GM12878 (cell line): ENCODE measurements around the gene CACNA1H. TPM values are rescaled to one million over a fixed set of nuclear protein-coding genes. Genes with fewer than 3 reads are reported as not detected.

Experiments used
- ATAC-seq: fragments of 200-7000 bp; cut with Tn5 transposase; 3 replicates; pipeline ENCODE4 v1.9.1; 2020; ENCODE audit warnings: mild to moderate bottlenecking, moderate library complexity
- BruUV-seq: library from RNA; stranded (reverse); fragments of 400-500 nt; replicated peaks from 2 replicates; lab custom pipeline; 2021; lab: Mats Ljungman, UMichigan
- CTCF ChIA-PET: fragments of 300-600 bp; sonication (Branson Sonifier 250); formaldehyde crosslinking; extraction: SDS; loops from one replicate; lab custom pipeline; 2021; ENCODE audit warnings: inconsistent platforms; lab: Yijun Ruan, JAX
- POLR2A ChIA-PET: fragments of 350-600 bp; formaldehyde crosslinking; extraction: SDS; loops from one replicate; lab custom pipeline; 2021; ENCODE audit warnings: inconsistent platforms; lab: Charles Lee
- RAD21 ChIA-PET: fragments of 300-600 bp; sonication (Branson Sonifier 250); formaldehyde crosslinking; loops from one replicate; lab custom pipeline; 2023; ENCODE audit warnings: antibody characterized with exemption; ENCODE audit not compliant: unreplicated experiment; lab: Charles Lee
- SMC1A ChIA-PET: fragments of 300-600 bp; sonication (Branson Sonifier 250); formaldehyde crosslinking; loops from one replicate; lab custom pipeline; 2023; ENCODE audit not compliant: unreplicated experiment, uncharacterized antibody; lab: Charles Lee
- DNase-seq: peaks from one replicate; pipeline ENCODE4 v3.0.0-alpha.2; 2011; ENCODE audit warnings: low read depth, low spot score
- FAIRE-seq: peaks from 3 replicates; lab custom pipeline; 2011; peaks lifted over from hg19 to GRCh38; lab: Jason Lieb, UNC
- H2AFZ ChIP-seq: 2 replicates; pipeline ENCODE4 v1.6.0; 2011; ENCODE audit warnings: low read depth, low read length, control low read depth; ENCODE audit not compliant: control insufficient read depth
- H3K27ac ChIP-seq: 2 replicates; pipeline ENCODE4 v1.5.1; 2011; ENCODE audit warnings: control low read depth; ENCODE audit not compliant: control insufficient read depth, insufficient read depth
- H3K27me3 ChIP-seq, 2 experiments: replicated peaks in 1 of 2; 2 replicates each; pipeline versions ENCODE4 v1.6.0 to v1.6.1; 2011; ENCODE audit warnings: low read length in 1 of 2; ENCODE audit not compliant: control insufficient read depth in 2 of 2, insufficient read depth in 2 of 2
- H3K36me3 ChIP-seq, 2 experiments: 2 replicates each; pipeline ENCODE4 v1.5.1; 2011; ENCODE audit warnings: low read length in 1 of 2; ENCODE audit not compliant: control insufficient read depth in 2 of 2, insufficient read depth in 2 of 2
- H3K4me1 ChIP-seq: 2 replicates; pipeline ENCODE4 v1.6.1; 2011; ENCODE audit warnings: mild to moderate bottlenecking, low read length, moderate library complexity, mixed read lengths; ENCODE audit not compliant: control insufficient read depth, insufficient read depth
- H3K4me2 ChIP-seq: 2 replicates; pipeline ENCODE4 v1.6.0; 2011; ENCODE audit warnings: control low read depth; ENCODE audit not compliant: control insufficient read depth, insufficient read depth
- H3K4me3 ChIP-seq: fragments of 200-600 bp; sonication (generic); 2 replicates; pipeline ENCODE4 v1.5.1; 2016
- H3K79me2 ChIP-seq: 2 replicates; pipeline ENCODE4 v1.6.0; 2011; ENCODE audit warnings: low read length; ENCODE audit not compliant: control insufficient read depth, insufficient read depth
- H3K9ac ChIP-seq: 2 replicates; pipeline ENCODE4 v1.8.0; 2011; ENCODE audit warnings: low read length, control low read depth, mixed read lengths; ENCODE audit not compliant: control insufficient read depth, insufficient read depth
- H3K9me3 ChIP-seq: replicated peaks from 3 replicates; pipeline ENCODE4 v1.5.1; 2011; ENCODE audit warnings: mild to moderate bottlenecking, low read length; ENCODE audit not compliant: control insufficient read depth, insufficient read depth
- H4K20me1 ChIP-seq: 2 replicates; pipeline ENCODE4 v1.6.0; 2011; ENCODE audit not compliant: control insufficient read depth, insufficient read depth
- ASH2L ChIP-seq: fragments of 300-600, 200-600 bp; sonication (generic); IDR thresholded peaks from 2 replicates; pipeline ENCODE4 v1.6.1; 2017; ENCODE audit warnings: low read depth, mild to moderate bottlenecking, borderline replicate concordance
- BCLAF1 ChIP-seq: fragments of 450-650 bp; IDR thresholded peaks from 2 replicates; pipeline ENCODE4 v1.6.1; 2017; ENCODE audit warnings: antibody characterized with exemption, mild to moderate bottlenecking, moderate library complexity
- CBX3 ChIP-seq: fragments of 200-600 bp; sonication (generic); IDR thresholded peaks from 2 replicates; pipeline ENCODE4 v1.6.1; 2016; ENCODE audit warnings: low read depth, borderline replicate concordance
- FOXM1 ChIP-seq: IDR thresholded peaks from 2 replicates; pipeline ENCODE4 v1.6.1; 2012; ENCODE audit warnings: low read depth, mild to moderate bottlenecking, inconsistent platforms, low read length, moderate library complexity
- HDAC6 ChIP-seq: fragments of 200-600 bp; sonication (generic); IDR thresholded peaks from one replicate; pipeline ENCODE4 v1.8.0; 2017; ENCODE audit warnings: antibody characterized with exemption; ENCODE audit not compliant: unreplicated experiment
- KAT2A ChIP-seq: conservative IDR thresholded peaks from 2 replicates; pipeline ENCODE4 v1.6.1; 2011; ENCODE audit warnings: low read depth, low read length; ENCODE audit not compliant: control insufficient read depth
- MEF2B ChIP-seq: fragments of 450-650 bp; IDR thresholded peaks from 2 replicates; pipeline ENCODE4 v1.6.1; 2018; ENCODE audit warnings: mild to moderate bottlenecking, moderate library complexity; ENCODE audit not compliant: partially characterized antibody, poor library complexity, severe bottlenecking
- MTA3 ChIP-seq: IDR thresholded peaks from 2 replicates; pipeline ENCODE4 v1.6.1; 2012; ENCODE audit warnings: low read length, inconsistent platforms, borderline replicate concordance
- NFXL1 ChIP-seq: fragments of 450-650 bp; IDR thresholded peaks from 2 replicates; pipeline ENCODE4 v1.6.1; 2017; ENCODE audit warnings: antibody characterized with exemption, mild to moderate bottlenecking, borderline replicate concordance
- NRF1 ChIP-seq: conservative IDR thresholded peaks from 2 replicates; pipeline ENCODE4 v1.6.1; 2011; ENCODE audit warnings: mild to moderate bottlenecking, low read depth, low read length, improper control_type of control experiment
- RCOR1 ChIP-seq: conservative IDR thresholded peaks from 2 replicates; pipeline ENCODE4 v1.6.1; 2012; ENCODE audit warnings: low read depth, low read length, improper control_type of control experiment
- SIN3A ChIP-seq: IDR thresholded peaks from 2 replicates; pipeline ENCODE4 v1.6.1; 2012; ENCODE audit warnings: low read depth, low read length, improper control_type of control experiment
- ZBED1 ChIP-seq: IDR thresholded peaks from 2 replicates; pipeline ENCODE4 v1.6.1; 2016; ENCODE audit warnings: borderline replicate concordance
- ZNF207 ChIP-seq: fragments of 450-650 bp; IDR thresholded peaks from 2 replicates; pipeline ENCODE4 v1.6.1; 2014; ENCODE audit warnings: antibody characterized with exemption, mild to moderate bottlenecking, borderline replicate concordance
- WGBS: methylation state at CpG from one replicate; pipeline ENCODE4 v1.1.6; 2016; ENCODE audit warnings: low lambda C conversion rate; ENCODE audit not compliant: insufficient replicate concordance, insufficient coverage; ENCODE audit errors: missing lambda C conversion rate; 5-methylcytosine and 5-hydroxymethylcytosine counted together
- in situ Hi-C: fragments of 300-500 bp; cut with MboI; formaldehyde crosslinking; loops from 9 replicates; pipeline ENCODE4 v1.14.3; 2018; ENCODE audit warnings: mixed read lengths
- intact Hi-C: fragments of 100-400 bp; cut with micrococcal nuclease; formaldehyde crosslinking; loops from one replicate; pipeline ENCODE4 v1.14.2; 2022; ENCODE audit not compliant: unreplicated experiment
- polyA plus RNA-seq, 11 experiments: library from polyadenylated mRNA; depleted of rRNA in 4 of 11; unstranded in 6 of 11; stranded (reverse) in 5 of 11; fragments of >200 nt; fragmentation: Nextera tagmentation in 4 of 11; fragmentation: Illumina TruSeq in 1 of 11; extraction: Ambion mirVana in 4 of 11; extraction: Trizol in 1 of 11; gene quantifications; 1 replicate in 1 of 11; 2 replicates in 10 of 11; pipeline versions ENCODE4 v1.2.1 to v1.2.3, GENCODE V29; 2011 to 2016; ENCODE audit warnings: inconsistent platforms in 2 of 11, missing spikeins in 2 of 11, low read depth in 1 of 11
- total RNA-seq, 4 experiments: library from RNA; depleted of rRNA in 3 of 4; stranded (reverse); fragments of >200 nt in 3 of 4; fragmentation: Illumina TruSeq in 1 of 4; extraction: Trizol in 1 of 4; gene quantifications; 2 replicates each; pipeline versions ENCODE4 v1.2.1 to v1.2.3, GENCODE V29; 2013 to 2021
- TF ChIP-seq, protein P1 (sequence below): fragments of 450-650 bp; IDR thresholded peaks from 2 replicates; pipeline ENCODE4 v1.6.1; 2018; ENCODE audit warnings: mild to moderate bottlenecking, low read depth, moderate library complexity; ENCODE audit not compliant: partially characterized antibody
- TF ChIP-seq, protein P2 (sequence below): IDR thresholded peaks from 2 replicates; pipeline ENCODE4 v1.6.1; 2012; ENCODE audit warnings: low read length, inconsistent platforms
- TF ChIP-seq, protein P3 (sequence below): fragments of 450-650 bp; IDR thresholded peaks from 2 replicates; pipeline ENCODE4 v1.6.1; 2017; ENCODE audit warnings: low read depth, mild to moderate bottlenecking, moderate library complexity

Gene CACNA1H
- total and polyA plus RNA-seq, 10 of the 15 experiments (the other 5 are each of a cell fraction or from before 2014, with no cell fraction given), result 0.03 to 0.54 TPM; not detected in 8

DNA sequence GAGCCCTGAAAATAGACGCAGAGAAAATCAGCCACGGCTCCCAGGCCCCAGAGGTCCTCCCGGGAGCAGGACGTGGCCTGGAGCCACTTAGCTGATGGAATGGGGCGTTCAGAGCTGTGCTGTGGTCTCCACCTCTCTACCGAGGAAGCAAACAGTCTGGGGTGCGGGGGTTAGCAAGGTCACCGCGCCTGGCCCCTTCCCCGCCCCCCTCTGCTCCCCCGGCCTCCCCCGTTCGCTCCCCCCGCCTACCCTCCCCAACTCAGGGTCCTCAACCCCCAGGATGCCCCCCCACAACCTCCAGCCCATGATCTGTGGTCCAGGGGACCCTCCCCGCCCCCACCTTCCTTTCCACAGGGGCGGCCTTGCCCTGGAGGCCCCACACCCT is 36.2 kb upstream of the CACNA1H start:
- ChIA-PET CTCF (no interaction called here), POLR2A (no interaction called here), SMC1A (no interaction called here), RAD21 (no interaction called here)
- Histone ChIP-seq H3K9ac (no peak overlapping the region), H4K20me1 (no peaks in the 10 kb centered on the region), H3K27ac (no peak overlapping the region), H3K79me2 (no peaks in the 10 kb centered on the region), H3K4me3 (no peak overlapping the region), H3K27me3 (no peaks in the 10 kb centered on the region), H2AFZ (no peak overlapping the region), H3K9me3 (no peaks in the 10 kb centered on the region), H3K36me3 (no peaks in the 10 kb centered on the region), H3K4me2 (no peak overlapping the region), H3K4me1 (no peaks in the 10 kb centered on the region)
- in situ Hi-C loops (no loop called here), intact Hi-C loops (no loop called here)
- no peak for DNase-seq
- FAIRE-seq, result no peak
- no peak for TF ChIP-seq BCLAF1
- TF ChIP-seq KAT2A, result no peak
- no peak for TF ChIP-seq ZNF207
- TF ChIP-seq, protein P1, sequence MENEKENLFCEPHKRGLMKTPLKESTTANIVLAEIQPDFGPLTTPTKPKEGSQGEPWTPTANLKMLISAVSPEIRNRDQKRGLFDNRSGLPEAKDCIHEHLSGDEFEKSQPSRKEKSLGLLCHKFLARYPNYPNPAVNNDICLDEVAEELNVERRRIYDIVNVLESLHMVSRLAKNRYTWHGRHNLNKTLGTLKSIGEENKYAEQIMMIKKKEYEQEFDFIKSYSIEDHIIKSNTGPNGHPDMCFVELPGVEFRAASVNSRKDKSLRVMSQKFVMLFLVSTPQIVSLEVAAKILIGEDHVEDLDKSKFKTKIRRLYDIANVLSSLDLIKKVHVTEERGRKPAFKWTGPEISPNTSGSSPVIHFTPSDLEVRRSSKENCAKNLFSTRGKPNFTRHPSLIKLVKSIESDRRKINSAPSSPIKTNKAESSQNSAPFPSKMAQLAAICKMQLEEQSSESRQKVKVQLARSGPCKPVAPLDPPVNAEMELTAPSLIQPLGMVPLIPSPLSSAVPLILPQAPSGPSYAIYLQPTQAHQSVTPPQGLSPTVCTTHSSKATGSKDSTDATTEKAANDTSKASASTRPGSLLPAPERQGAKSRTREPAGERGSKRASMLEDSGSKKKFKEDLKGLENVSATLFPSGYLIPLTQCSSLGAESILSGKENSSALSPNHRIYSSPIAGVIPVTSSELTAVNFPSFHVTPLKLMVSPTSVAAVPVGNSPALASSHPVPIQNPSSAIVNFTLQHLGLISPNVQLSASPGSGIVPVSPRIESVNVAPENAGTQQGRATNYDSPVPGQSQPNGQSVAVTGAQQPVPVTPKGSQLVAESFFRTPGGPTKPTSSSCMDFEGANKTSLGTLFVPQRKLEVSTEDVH, result no peak
- no peak for TF ChIP-seq FOXM1
- TF ChIP-seq ZBED1, result no peak
- no peak for TF ChIP-seq SIN3A
- no peak for TF ChIP-seq RCOR1
- no peak for TF ChIP-seq ASH2L
- no peak for TF ChIP-seq NRF1
- no peak for TF ChIP-seq NFXL1
- no peak for TF ChIP-seq MTA3
- TF ChIP-seq, protein P2, sequence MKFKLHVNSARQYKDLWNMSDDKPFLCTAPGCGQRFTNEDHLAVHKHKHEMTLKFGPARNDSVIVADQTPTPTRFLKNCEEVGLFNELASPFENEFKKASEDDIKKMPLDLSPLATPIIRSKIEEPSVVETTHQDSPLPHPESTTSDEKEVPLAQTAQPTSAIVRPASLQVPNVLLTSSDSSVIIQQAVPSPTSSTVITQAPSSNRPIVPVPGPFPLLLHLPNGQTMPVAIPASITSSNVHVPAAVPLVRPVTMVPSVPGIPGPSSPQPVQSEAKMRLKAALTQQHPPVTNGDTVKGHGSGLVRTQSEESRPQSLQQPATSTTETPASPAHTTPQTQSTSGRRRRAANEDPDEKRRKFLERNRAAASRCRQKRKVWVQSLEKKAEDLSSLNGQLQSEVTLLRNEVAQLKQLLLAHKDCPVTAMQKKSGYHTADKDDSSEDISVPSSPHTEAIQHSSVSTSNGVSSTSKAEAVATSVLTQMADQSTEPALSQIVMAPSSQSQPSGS, result no peak
- no peak for TF ChIP-seq MEF2B
- TF ChIP-seq CBX3, result no peak
- TF ChIP-seq, protein P3, sequence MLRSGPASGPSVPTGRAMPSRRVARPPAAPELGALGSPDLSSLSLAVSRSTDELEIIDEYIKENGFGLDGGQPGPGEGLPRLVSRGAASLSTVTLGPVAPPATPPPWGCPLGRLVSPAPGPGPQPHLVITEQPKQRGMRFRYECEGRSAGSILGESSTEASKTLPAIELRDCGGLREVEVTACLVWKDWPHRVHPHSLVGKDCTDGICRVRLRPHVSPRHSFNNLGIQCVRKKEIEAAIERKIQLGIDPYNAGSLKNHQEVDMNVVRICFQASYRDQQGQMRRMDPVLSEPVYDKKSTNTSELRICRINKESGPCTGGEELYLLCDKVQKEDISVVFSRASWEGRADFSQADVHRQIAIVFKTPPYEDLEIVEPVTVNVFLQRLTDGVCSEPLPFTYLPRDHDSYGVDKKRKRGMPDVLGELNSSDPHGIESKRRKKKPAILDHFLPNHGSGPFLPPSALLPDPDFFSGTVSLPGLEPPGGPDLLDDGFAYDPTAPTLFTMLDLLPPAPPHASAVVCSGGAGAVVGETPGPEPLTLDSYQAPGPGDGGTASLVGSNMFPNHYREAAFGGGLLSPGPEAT, result no peak
- no peak for TF ChIP-seq HDAC6
- no peak for ATAC-seq
- WGBS, result 21% methylated on average over 10 of the region's 16 CpGs
- BruUV-seq, result no TSS peak
